CD14-positive monocyte (primary cell): Measurements from ENCODE around the gene ABCA2. TPM values are rescaled to one million over a fixed set of nuclear protein-coding genes. Genes with fewer than 3 reads are reported as not detected.
A peak's percentile ranks its signal among the peaks of the same experiment; 100 is the strongest.

ENCODE experiments used
- DNase-seq, 3 donors: peaks; one replicate each; pipeline ENCODE4 v3.0.0-alpha.2; 2011 to 2022
- H2AFZ ChIP-seq: 2 replicates; pipeline ENCODE4 v1.6.0; 2012; ENCODE audit warnings: mild to moderate bottlenecking, low read depth, low read length, inconsistent platforms; ENCODE audit not compliant: insufficient read depth, poor library complexity, severe bottlenecking
- H3K27ac ChIP-seq, 2 donors: 1 replicate in 1 of 2; 2 replicates in 1 of 2; pipeline ENCODE4 v1.5.1; 2012 to 2013; ENCODE audit warnings: low read length in 2 of 2, control low read depth in 1 of 2, inconsistent platforms in 1 of 2, low read depth in 1 of 2, mild to moderate bottlenecking in 1 of 2
- H3K27me3 ChIP-seq, 2 donors: one replicate each; pipeline versions ENCODE4 v1.6.0 to v1.6.1; 2011 to 2013; ENCODE audit warnings: low read length in 2 of 2; ENCODE audit not compliant: control insufficient read depth in 2 of 2, insufficient read depth in 2 of 2
- H3K36me3 ChIP-seq, 2 donors: replicated peaks in 1 of 2; 1 replicate in 1 of 2; 2 replicates in 1 of 2; pipeline versions ENCODE4 v1.5.1 to v1.6.1; 2012 to 2013; ENCODE audit warnings: low read length in 2 of 2, control low read depth in 1 of 2, inconsistent platforms in 1 of 2, mild to moderate bottlenecking in 1 of 2; ENCODE audit not compliant: insufficient read depth in 2 of 2, control insufficient read depth in 1 of 2
- H3K4me1 ChIP-seq, 2 donors: 1 replicate in 1 of 2; 2 replicates in 1 of 2; pipeline versions ENCODE4 v1.5.1 to v1.6.1; 2012 to 2013; ENCODE audit warnings: low read length in 2 of 2, control low read depth in 1 of 2, inconsistent platforms in 1 of 2, mild to moderate bottlenecking in 1 of 2, moderate library complexity in 1 of 2; ENCODE audit not compliant: insufficient read depth in 2 of 2, control insufficient read depth in 1 of 2
- H3K4me2 ChIP-seq: replicated peaks from 2 replicates; pipeline ENCODE3; 2012; ENCODE audit warnings: low read length, moderate library complexity, mild to moderate bottlenecking; ENCODE audit not compliant: poor library complexity, severe bottlenecking; ENCODE audit errors: extremely low read depth
- H3K4me3 ChIP-seq, 3 experiments: fragments of 200-600 bp in 1 of 3; sonication (generic) in 1 of 3; replicated peaks in 1 of 3; 1 replicate in 2 of 3; 2 replicates in 1 of 3; pipeline ENCODE4 v1.5.1; 2011 to 2013; ENCODE audit warnings: low read length in 3 of 3, mild to moderate bottlenecking in 3 of 3, control low read depth in 2 of 3, low read depth in 2 of 3, inconsistent platforms in 1 of 3, moderate library complexity in 1 of 3
- H3K79me2 ChIP-seq: 2 replicates; pipeline ENCODE4 v1.6.0; 2012; ENCODE audit warnings: mild to moderate bottlenecking, control low read depth, inconsistent platforms, low read length, moderate library complexity; ENCODE audit not compliant: insufficient read depth
- H3K9ac ChIP-seq: 2 replicates; pipeline ENCODE4 v1.6.0; 2017; ENCODE audit warnings: low read length, mild to moderate bottlenecking; ENCODE audit not compliant: insufficient read depth, poor library complexity, severe bottlenecking
- H3K9me3 ChIP-seq, 2 donors: replicated peaks in 1 of 2; 1 replicate in 1 of 2; 2 replicates in 1 of 2; pipeline versions ENCODE4 v1.5.1 to v1.6.1; 2012 to 2013; ENCODE audit warnings: low read length in 2 of 2, control low read depth in 1 of 2; ENCODE audit not compliant: control insufficient read depth in 1 of 2, insufficient read depth in 1 of 2
- H4K20me1 ChIP-seq: 2 replicates; pipeline ENCODE4 v1.6.0; 2012; ENCODE audit warnings: mild to moderate bottlenecking, low read length, control low read depth, moderate library complexity; ENCODE audit not compliant: insufficient read depth
- H3K27ac Mint-ChIP-seq, 7 donors: one replicate each; pipeline ENCODE4 v1.8.0; 2020; ENCODE audit warnings: mild to moderate bottlenecking in 7 of 7, mixed read lengths in 7 of 7, moderate library complexity in 6 of 7, inconsistent platforms in 2 of 7
- H3K27me3 Mint-ChIP-seq, 3 donors: one replicate each; pipeline ENCODE4 v1.8.0; 2021 to 2022; ENCODE audit warnings: low read depth in 3 of 3, mild to moderate bottlenecking in 3 of 3, mixed read lengths in 3 of 3, moderate library complexity in 3 of 3, inconsistent platforms in 1 of 3
- H3K36me3 Mint-ChIP-seq, 2 donors: one replicate each; pipeline ENCODE4 v1.8.0; 2020; ENCODE audit warnings: mixed read lengths in 2 of 2, inconsistent platforms in 1 of 2, mild to moderate bottlenecking in 1 of 2
- H3K4me1 Mint-ChIP-seq: one replicate; pipeline ENCODE4 v1.8.0; 2020; ENCODE audit warnings: mild to moderate bottlenecking, mixed read lengths
- H3K4me3 Mint-ChIP-seq, 2 donors: one replicate each; pipeline ENCODE4 v1.8.0; 2020; ENCODE audit warnings: mild to moderate bottlenecking in 2 of 2, mixed read lengths in 2 of 2, moderate library complexity in 1 of 2
- H3K9me3 Mint-ChIP-seq, 7 donors: one replicate each; pipeline ENCODE4 v1.8.0; 2020 to 2022; ENCODE audit warnings: mixed read lengths in 7 of 7, mild to moderate bottlenecking in 6 of 7, moderate library complexity in 6 of 7, inconsistent platforms in 2 of 7
- CTCF ChIP-seq: fragments of 200-600 bp; IDR thresholded peaks from one replicate; pipeline ENCODE4 v1.8.0; 2022; ENCODE audit warnings: antibody characterized with exemption, mild to moderate bottlenecking
- WGBS: methylation state at CpG from one replicate; pipeline ENCODE4 v1.1.5; 2013; ENCODE audit warnings: missing lambda C conversion rate; ENCODE audit not compliant: insufficient coverage; 5-methylcytosine and 5-hydroxymethylcytosine counted together
- intact Hi-C, 2 donors: fragments of 100-400 bp; cut with micrococcal nuclease; formaldehyde crosslinking; loops; one replicate each; pipeline versions ENCODE4 v1.15.0 to v1.15.1; 2023
- polyA plus RNA-seq, 3 donors: library from polyadenylated mRNA; depleted of rRNA in 1 of 3; unstranded in 2 of 3; stranded (reverse) in 1 of 3; fragments of 300-500 nt in 2 of 3; fragments of >200 nt in 1 of 3; fragmentation: Illumina TruSeq in 2 of 3; gene quantifications; 1 replicate in 2 of 3; 2 replicates in 1 of 3; pipeline ENCODE4 v1.2.3, GENCODE V29; 2012 to 2021

ABCA2 gene
- polyA plus RNA-seq, 3 donors, result 0.18 to 30.7 (median 0.40) TPM

GRCh38 chr9:136981588-136982231 is 46.3 kb downstream of the ABCA2 start:
- WGBS, result 92% methylated on average over 8 of the region's 17 CpGs

More at GRCh38 chr9:136981588-136982231, 46.3 kb downstream of the ABCA2 start:
- no peak for DNase-seq
- intact Hi-C loops, result no loop called here
- H3K27ac ChIP-seq, result no peak overlapping the region
- no peaks in the 10 kb centered on the region for H3K9me3 ChIP-seq
- H3K27me3 Mint-ChIP-seq, result peaks cover 39 to 68% (median 46%) of the 10 kb centered on the region in 3 donors
- peaks cover 19 to 46% of the 10 kb centered on the region in 2 donors for H3K27me3 ChIP-seq
- no peak for TF ChIP-seq CTCF
- no peaks in the 10 kb centered on the region for H3K4me1 Mint-ChIP-seq
- H3K9me3 Mint-ChIP-seq, result peaks cover 0 to 7% (median 0%) of the 10 kb centered on the region in 7 donors
- peak overlapping the region in 1 of 2 donors; percentile 6 for H3K4me3 Mint-ChIP-seq
- H3K4me1 ChIP-seq, result peaks cover 5 to 10% of the 10 kb centered on the region in 2 donors
- H3K27ac Mint-ChIP-seq, result no peak overlapping the region
- H4K20me1 ChIP-seq, result no peaks in the 10 kb centered on the region
- H3K4me3 ChIP-seq, result no peak overlapping the region
- no peak overlapping the region for H2AFZ ChIP-seq
- H3K9ac ChIP-seq, result no peak overlapping the region
- no peak overlapping the region for H3K4me2 ChIP-seq
- H3K79me2 ChIP-seq, result no peaks in the 10 kb centered on the region
- peaks cover 0 to 3% of the 10 kb centered on the region in 2 donors for H3K36me3 Mint-ChIP-seq
- H3K36me3 ChIP-seq, result no peaks in the 10 kb centered on the region
